OCI-LY3 (cell line): ENCODE measurements around the gene POP4.
A peak's percentile ranks its signal among the peaks of the same experiment; 100 is the strongest.

Experiments
- H2AFZ ChIP-seq: fragments of 200-600, 300-600 bp; shearing (Covaris generic); 2 replicates; pipeline ENCODE4 v1.6.0; 2014; ENCODE audit warnings: antibody characterized with exemption, low read depth, low read length
- H3K27ac ChIP-seq: fragments of 200-600, 300-600 bp; sonication (generic); 2 replicates; pipeline ENCODE4 v1.5.1; 2014; ENCODE audit warnings: mild to moderate bottlenecking, low read length, moderate library complexity, mixed read lengths
- H3K27me3 ChIP-seq: fragments of 200-600, 300-600 bp; sonication (generic); 2 replicates; pipeline ENCODE4 v1.6.1; 2014; ENCODE audit warnings: low read depth, low read length, mixed read lengths
- H3K36me3 ChIP-seq: fragments of 200-600, 300-600 bp; sonication (generic); replicated peaks from 2 replicates; pipeline ENCODE3; 2014; ENCODE audit warnings: low read depth, low read length, mixed read lengths
- H3K4me1 ChIP-seq: fragments of 300-600, 200-600 bp; sonication (generic); 2 replicates; pipeline ENCODE4 v1.6.1; 2014; ENCODE audit warnings: low read length, mixed read lengths
- H3K4me2 ChIP-seq: fragments of 200-600, 300-600 bp; sonication (generic); 2 replicates; pipeline ENCODE4 v1.6.1; 2014; ENCODE audit warnings: low read length, mixed read lengths
- H3K4me3 ChIP-seq: fragments of 300-600, 200-600 bp; sonication (generic); 2 replicates; pipeline ENCODE4 v1.5.1; 2014; ENCODE audit warnings: antibody characterized with exemption, mild to moderate bottlenecking, low read length, moderate library complexity
- H3K79me2 ChIP-seq: fragments of 300-600, 200-600 bp; shearing (Covaris generic); 2 replicates; pipeline ENCODE4 v1.6.1; 2014; ENCODE audit warnings: mild to moderate bottlenecking, low read length, mixed read lengths
- H3K9ac ChIP-seq: fragments of 300-600, 200-600 bp; shearing (Covaris generic); 2 replicates; pipeline ENCODE4 v1.6.0; 2014; ENCODE audit warnings: mild to moderate bottlenecking, low read length, moderate library complexity
- H3K9me3 ChIP-seq: fragments of 200-600, 300-600 bp; shearing (Covaris generic); 2 replicates; pipeline ENCODE4 v1.6.1; 2014; ENCODE audit warnings: low read length, mixed read lengths; ENCODE audit not compliant: insufficient read depth
- H4K20me1 ChIP-seq: fragments of 200-600, 300-600 bp; sonication (generic); 2 replicates; pipeline ENCODE4 v1.6.1; 2016; ENCODE audit warnings: low read length, mixed read lengths; ENCODE audit not compliant: insufficient read depth
- CTCF ChIP-seq: fragments of 200-600, 300-600 bp; sonication (generic); IDR thresholded peaks from 2 replicates; pipeline ENCODE4 v1.5.1; 2014; ENCODE audit warnings: antibody characterized with exemption, low read length, low read depth
- EZH2phosphoT487 ChIP-seq: fragments of 200-600 bp; shearing (Covaris generic); IDR thresholded peaks from 2 replicates; pipeline ENCODE4 v1.6.1; 2018; ENCODE audit warnings: antibody characterized with exemption, mixed run types, low read depth

Gene POP4

GRCh38 chr19:29576046-29576606 is 30.0 kb upstream of the POP4 start:
- no peaks in the 10 kb centered on the region for H3K79me2 ChIP-seq
- no peak overlapping the region for H3K27ac ChIP-seq
- peak overlapping the region; percentile 99 for H3K4me2 ChIP-seq
- no peaks in the 10 kb centered on the region for H3K9me3 ChIP-seq
- H4K20me1 ChIP-seq, result no peaks in the 10 kb centered on the region
- H3K4me3 ChIP-seq, result peak overlapping the region; percentile 73
- peaks cover 51% of the 10 kb centered on the region for H3K27me3 ChIP-seq
- TF ChIP-seq CTCF (no peak), EZH2phosphoT487 (no peak)
- peak overlapping the region; percentile 38; the same call in 1 of the 2 replicates for H3K9ac ChIP-seq
- 0 out of 2 replicates have a peak overlapping the region, but pooled peaks have one; percentile 40 for H2AFZ ChIP-seq
- H3K36me3 ChIP-seq, result no peaks in the 10 kb centered on the region
- H3K4me1 ChIP-seq, result peaks cover 24% of the 10 kb centered on the region

- peaks cover 43% of the 10 kb centered on the region for H3K27me3 ChIP-seq
- no peak for TF ChIP-seq EZH2phosphoT487
- TF ChIP-seq CTCF, result no peak
- peaks cover 24% of the 10 kb centered on the region for H3K4me1 ChIP-seq
- peak overlapping the region; percentile 99 for H3K4me2 ChIP-seq
- H3K9ac ChIP-seq, result peak overlapping the region; percentile 38; the same call in 1 of the 2 replicates
- peak overlapping the region; percentile 67; the same call in 1 of the 2 replicates for H2AFZ ChIP-seq
- H3K36me3 ChIP-seq, result no peaks in the 10 kb centered on the region
- no peaks in the 10 kb centered on the region for H3K9me3 ChIP-seq
- H3K79me2 ChIP-seq, result no peaks in the 10 kb centered on the region
- peak overlapping the region; percentile 13; the same call in 1 of the 2 replicates for H3K27ac ChIP-seq
- H4K20me1 ChIP-seq, result no peaks in the 10 kb centered on the region
- peak overlapping the region; percentile 73 for H3K4me3 ChIP-seq
These were observed 29.1 kb upstream of the POP4 start for GRCh38 chr19:29576761-29577648.

- H3K9me3 ChIP-seq, result no peaks in the 10 kb centered on the region
- H4K20me1 ChIP-seq, result no peaks in the 10 kb centered on the region
- no peaks in the 10 kb centered on the region for H3K79me2 ChIP-seq
- H3K9ac ChIP-seq, result no peak overlapping the region
- H3K36me3 ChIP-seq, result no peaks in the 10 kb centered on the region
- peaks cover 24% of the 10 kb centered on the region for H3K4me1 ChIP-seq
- TF ChIP-seq CTCF (no peak), EZH2phosphoT487 (no peak)
- no peak overlapping the region for H3K4me3 ChIP-seq
- H2AFZ ChIP-seq, result no peak overlapping the region
- H3K27ac ChIP-seq, result no peak overlapping the region
- peak overlapping the region; percentile 99 for H3K4me2 ChIP-seq
- H3K27me3 ChIP-seq, result peaks cover 37% of the 10 kb centered on the region
These were observed 28.5 kb upstream of the POP4 start for GRCh38 chr19:29577649-29577963.

- H3K4me2 ChIP-seq, result no peak overlapping the region
- H3K4me3 ChIP-seq, result no peak overlapping the region
- H2AFZ ChIP-seq, result no peak overlapping the region
- H3K9ac ChIP-seq, result no peak overlapping the region
- no peaks in the 10 kb centered on the region for H3K36me3 ChIP-seq
- H3K27me3 ChIP-seq, result peaks cover 36% of the 10 kb centered on the region
- H4K20me1 ChIP-seq, result no peaks in the 10 kb centered on the region
- H3K27ac ChIP-seq, result no peak overlapping the region
- H3K9me3 ChIP-seq, result no peaks in the 10 kb centered on the region
- H3K79me2 ChIP-seq, result no peaks in the 10 kb centered on the region
- no peak for TF ChIP-seq EZH2phosphoT487
- no peak for TF ChIP-seq CTCF
- peaks cover 24% of the 10 kb centered on the region for H3K4me1 ChIP-seq
These were observed 27.7 kb upstream of the POP4 start for GRCh38 chr19:29578349-29578748.
